Ishikawa (cell line): ENCODE results near the gene ARHGAP26.

Experiments
- EP300 ChIP-seq: IDR thresholded peaks from 2 replicates; pipeline ENCODE4 v1.6.1; 2012; ENCODE audit warnings: borderline replicate concordance
- FOXM1 ChIP-seq: IDR thresholded peaks from 2 replicates; pipeline ENCODE4 v1.6.1; 2012; ENCODE audit warnings: low read depth, borderline replicate concordance
- RAD21 ChIP-seq: IDR thresholded peaks from 2 replicates; pipeline ENCODE4 v1.6.1; 2012; ENCODE audit warnings: low read depth
- TAF1 ChIP-seq: IDR thresholded peaks from 2 replicates; pipeline ENCODE4 v1.6.1; 2012; ENCODE audit warnings: low read depth, mild to moderate bottlenecking
- ZBTB7A ChIP-seq: IDR thresholded peaks from 2 replicates; pipeline ENCODE4 v1.6.1; 2012; ENCODE audit warnings: low read depth
- TF ChIP-seq, protein P1 (sequence below): IDR thresholded peaks from 2 replicates; pipeline ENCODE4 v1.6.1; 2012; ENCODE audit warnings: low read depth, mild to moderate bottlenecking
- TF ChIP-seq, protein P2 (sequence below): IDR thresholded peaks from 2 replicates; pipeline ENCODE4 v1.6.1; 2012

DNA sequence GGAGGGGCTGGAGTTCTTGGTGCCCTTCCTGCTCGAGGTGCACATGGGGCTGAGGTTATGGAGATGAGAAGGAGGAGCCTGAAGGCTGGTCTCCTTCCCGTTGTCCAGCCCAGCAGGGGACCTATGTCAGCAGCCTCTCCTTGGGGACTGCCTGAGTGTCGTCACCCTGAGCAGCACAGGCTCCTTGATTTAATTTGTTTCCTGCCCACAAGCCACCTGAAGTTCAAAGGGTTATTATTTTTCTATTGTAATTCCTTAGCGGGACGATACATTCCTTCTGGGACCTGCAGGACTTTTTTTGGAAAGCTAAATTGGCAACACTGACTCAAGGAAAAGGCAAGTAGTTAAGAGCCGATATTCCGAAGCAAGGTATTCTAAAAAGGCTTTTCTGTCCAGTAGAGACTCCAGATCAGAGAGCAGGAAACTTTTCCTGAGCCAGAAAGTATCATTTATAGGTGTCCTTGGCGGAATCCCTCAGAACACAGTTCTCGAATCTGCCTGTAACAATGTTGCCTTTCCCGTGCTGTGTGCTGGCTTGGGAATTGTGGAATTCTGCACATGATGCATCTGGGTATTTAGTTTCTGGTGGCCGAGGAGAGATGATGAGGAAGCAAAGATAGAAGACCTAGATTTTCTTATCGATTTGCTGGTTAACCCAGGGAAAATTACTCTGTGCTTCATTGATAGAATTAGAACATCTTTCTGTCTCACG is 55.4 kb downstream of the ARHGAP26 start:
- TF ChIP-seq FOXM1: no peak
- TF ChIP-seq, protein P1, sequence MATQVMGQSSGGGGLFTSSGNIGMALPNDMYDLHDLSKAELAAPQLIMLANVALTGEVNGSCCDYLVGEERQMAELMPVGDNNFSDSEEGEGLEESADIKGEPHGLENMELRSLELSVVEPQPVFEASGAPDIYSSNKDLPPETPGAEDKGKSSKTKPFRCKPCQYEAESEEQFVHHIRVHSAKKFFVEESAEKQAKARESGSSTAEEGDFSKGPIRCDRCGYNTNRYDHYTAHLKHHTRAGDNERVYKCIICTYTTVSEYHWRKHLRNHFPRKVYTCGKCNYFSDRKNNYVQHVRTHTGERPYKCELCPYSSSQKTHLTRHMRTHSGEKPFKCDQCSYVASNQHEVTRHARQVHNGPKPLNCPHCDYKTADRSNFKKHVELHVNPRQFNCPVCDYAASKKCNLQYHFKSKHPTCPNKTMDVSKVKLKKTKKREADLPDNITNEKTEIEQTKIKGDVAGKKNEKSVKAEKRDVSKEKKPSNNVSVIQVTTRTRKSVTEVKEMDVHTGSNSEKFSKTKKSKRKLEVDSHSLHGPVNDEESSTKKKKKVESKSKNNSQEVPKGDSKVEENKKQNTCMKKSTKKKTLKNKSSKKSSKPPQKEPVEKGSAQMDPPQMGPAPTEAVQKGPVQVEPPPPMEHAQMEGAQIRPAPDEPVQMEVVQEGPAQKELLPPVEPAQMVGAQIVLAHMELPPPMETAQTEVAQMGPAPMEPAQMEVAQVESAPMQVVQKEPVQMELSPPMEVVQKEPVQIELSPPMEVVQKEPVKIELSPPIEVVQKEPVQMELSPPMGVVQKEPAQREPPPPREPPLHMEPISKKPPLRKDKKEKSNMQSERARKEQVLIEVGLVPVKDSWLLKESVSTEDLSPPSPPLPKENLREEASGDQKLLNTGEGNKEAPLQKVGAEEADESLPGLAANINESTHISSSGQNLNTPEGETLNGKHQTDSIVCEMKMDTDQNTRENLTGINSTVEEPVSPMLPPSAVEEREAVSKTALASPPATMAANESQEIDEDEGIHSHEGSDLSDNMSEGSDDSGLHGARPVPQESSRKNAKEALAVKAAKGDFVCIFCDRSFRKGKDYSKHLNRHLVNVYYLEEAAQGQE: no peak
- TF ChIP-seq TAF1: no peak
- TF ChIP-seq, protein P2, sequence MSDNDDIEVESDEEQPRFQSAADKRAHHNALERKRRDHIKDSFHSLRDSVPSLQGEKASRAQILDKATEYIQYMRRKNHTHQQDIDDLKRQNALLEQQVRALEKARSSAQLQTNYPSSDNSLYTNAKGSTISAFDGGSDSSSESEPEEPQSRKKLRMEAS: peak; percentile 45; the same call in 1 of the 2 replicates
- no peak for TF ChIP-seq ZBTB7A
- no peak for TF ChIP-seq RAD21
- TF ChIP-seq EP300: no peak
